Uterus (tissue), 2 donors: Measurements from ENCODE around the gene LYRM4.

ENCODE experiments used
- POLR2A ChIP-seq, 2 donors: fragments of 450-650 bp; IDR thresholded peaks; one replicate each; pipeline ENCODE4 v1.6.1; 2016; ENCODE audit warnings: antibody characterized with exemption in 2 of 2, mild to moderate bottlenecking in 1 of 2, moderate library complexity in 1 of 2
- TF ChIP-seq, protein P1 (sequence below), 4 experiments: fragments of 200-600 bp in 2 of 4; fragments of 450-650 bp in 2 of 4; sonication (generic) in 2 of 4; IDR thresholded peaks; one replicate each; pipeline ENCODE4 v1.5.1; 2016 to 2019; ENCODE audit warnings: antibody characterized with exemption in 4 of 4, mild to moderate bottlenecking in 2 of 4, moderate library complexity in 1 of 4

DNA sequence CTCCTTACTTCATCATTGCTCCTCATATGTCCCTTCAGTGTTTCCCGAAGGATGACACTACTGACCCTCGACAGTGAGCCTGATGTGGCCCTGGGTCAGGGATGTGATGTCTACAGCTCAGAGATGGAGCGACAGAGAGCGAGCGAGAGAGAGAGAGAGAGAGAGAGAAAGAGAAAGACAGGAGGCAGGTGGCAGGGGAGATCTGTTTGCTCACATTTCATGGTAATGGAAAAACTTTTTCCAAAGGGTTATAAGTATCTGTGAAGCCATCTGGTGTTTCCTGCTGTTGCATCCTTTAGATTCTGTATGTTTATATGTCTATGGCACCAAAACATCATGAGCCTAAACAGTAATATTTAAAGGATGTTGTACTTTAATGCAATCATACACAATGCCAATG lies 98.4 kb downstream of the LYRM4 start:
- TF ChIP-seq, protein P1, sequence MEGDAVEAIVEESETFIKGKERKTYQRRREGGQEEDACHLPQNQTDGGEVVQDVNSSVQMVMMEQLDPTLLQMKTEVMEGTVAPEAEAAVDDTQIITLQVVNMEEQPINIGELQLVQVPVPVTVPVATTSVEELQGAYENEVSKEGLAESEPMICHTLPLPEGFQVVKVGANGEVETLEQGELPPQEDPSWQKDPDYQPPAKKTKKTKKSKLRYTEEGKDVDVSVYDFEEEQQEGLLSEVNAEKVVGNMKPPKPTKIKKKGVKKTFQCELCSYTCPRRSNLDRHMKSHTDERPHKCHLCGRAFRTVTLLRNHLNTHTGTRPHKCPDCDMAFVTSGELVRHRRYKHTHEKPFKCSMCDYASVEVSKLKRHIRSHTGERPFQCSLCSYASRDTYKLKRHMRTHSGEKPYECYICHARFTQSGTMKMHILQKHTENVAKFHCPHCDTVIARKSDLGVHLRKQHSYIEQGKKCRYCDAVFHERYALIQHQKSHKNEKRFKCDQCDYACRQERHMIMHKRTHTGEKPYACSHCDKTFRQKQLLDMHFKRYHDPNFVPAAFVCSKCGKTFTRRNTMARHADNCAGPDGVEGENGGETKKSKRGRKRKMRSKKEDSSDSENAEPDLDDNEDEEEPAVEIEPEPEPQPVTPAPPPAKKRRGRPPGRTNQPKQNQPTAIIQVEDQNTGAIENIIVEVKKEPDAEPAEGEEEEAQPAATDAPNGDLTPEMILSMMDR (IDR thresholded peaks at IDR 0.05): no peak
- TF ChIP-seq POLR2A (IDR thresholded peaks at IDR 0.05): no peak
